ENCODE measurements around the gene CFAP210. TPM values are rescaled to one million over a fixed set of nuclear protein-coding genes. Genes with fewer than 3 reads are reported as not detected.

CFAP210 gene
- total and polyA plus RNA-seq, 10 of the 15 experiments (the other 5 are each of a cell fraction or from before 2014, with no cell fraction given): not detected

DNA sequence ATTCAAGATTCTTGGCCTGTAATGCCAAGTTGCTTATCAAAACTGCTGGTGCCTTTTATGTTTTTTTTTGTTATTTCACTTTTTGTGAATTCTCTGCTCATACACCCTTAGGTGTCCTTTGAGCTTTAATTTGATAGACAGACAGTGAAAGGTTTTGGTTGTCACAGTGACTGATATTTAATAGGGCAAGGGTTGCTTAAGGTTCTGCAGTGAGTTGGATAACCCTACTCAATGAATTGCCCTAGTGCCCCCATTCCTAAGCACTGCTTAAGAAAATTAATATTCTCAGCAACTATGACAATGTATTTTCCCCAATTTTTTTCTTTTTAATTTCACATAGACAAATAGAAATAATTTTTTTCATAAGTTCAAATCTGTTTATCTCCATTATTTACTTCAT lies 94.6 kb downstream of the CFAP210 start (continued):
- TF ChIP-seq TCF7 (IDR thresholded peaks at IDR 0.05; ENCODE audit: borderline replicate concordance) (no peak), ESRRA (IDR thresholded peaks at IDR 0.05; ENCODE audit: low read length) (no peak), NRF1 (conservative IDR thresholded peaks at IDR 0.05; ENCODE audit: low read depth, low read length) (no peak), ZNF207 (IDR thresholded peaks at IDR 0.05; ENCODE audit: borderline replicate concordance) (no peak), HDGF (IDR thresholded peaks at IDR 0.05) (no peak), CBX5 (IDR thresholded peaks at IDR 0.05; ENCODE audit: low read depth) (no peak), ZBED1 (IDR thresholded peaks at IDR 0.05; ENCODE audit: borderline replicate concordance) (no peak)

DNA sequence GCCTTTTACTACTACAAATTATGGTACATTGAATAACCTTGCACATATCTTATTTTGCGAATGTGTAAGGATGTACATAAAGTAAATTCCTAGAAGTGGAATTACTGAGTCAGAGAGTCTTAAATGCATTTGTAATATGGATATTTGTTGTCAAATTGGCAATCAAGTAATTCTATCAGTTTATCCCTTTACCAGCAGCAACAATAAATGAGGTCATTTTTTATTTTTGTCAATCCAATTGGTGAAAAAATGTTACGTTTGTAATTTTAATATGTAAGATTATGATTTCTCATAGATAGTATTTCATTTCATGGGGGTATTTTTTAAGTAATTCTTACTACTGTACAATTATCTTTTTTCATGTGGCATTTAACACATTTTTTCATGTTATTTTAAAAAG lies 95.2 kb downstream of the CFAP210 start:
- SMC1A ChIA-PET (ENCODE audit: uncharacterized antibody, unreplicated experiment): interaction anchor here (1.2 kb wide), 1 partner anchor 14 kb away, joined by 4 read pairs; no protein-coding TSS in a partner anchor
- CTCF ChIA-PET: no interaction called here
- no peak for DNase-seq (ENCODE audit: low read depth, low spot score)
- Histone ChIP-seq H2AFZ (ENCODE audit: control insufficient read depth, low read depth, low read length) (no peak overlapping the region), H3K4me3 (no peak overlapping the region), H3K4me1 (ENCODE audit: control insufficient read depth, insufficient read depth, low read length) (no peaks in the 10 kb centered on the region), H3K4me2 (ENCODE audit: control insufficient read depth, insufficient read depth) (no peak overlapping the region), H4K20me1 (ENCODE audit: control insufficient read depth, insufficient read depth) (no peaks in the 10 kb centered on the region), H3K27ac (ENCODE audit: control insufficient read depth, insufficient read depth) (no peak overlapping the region), H3K79me2 (ENCODE audit: control insufficient read depth, insufficient read depth, low read length) (peaks cover 68% of the 10 kb centered on the region), H3K9me3 (replicated peaks; ENCODE audit: control insufficient read depth, insufficient read depth, low read length) (no peaks in the 10 kb centered on the region; the same call in 2 of the 3 replicates), H3K27me3 (replicated peaks in 1 of 2; ENCODE audit: control insufficient read depth in 2 of 2, insufficient read depth in 2 of 2, low read length in 1 of 2) (no peaks in the 10 kb centered on the region), H3K9ac (ENCODE audit: control insufficient read depth, insufficient read depth, low read length) (no peak overlapping the region), H3K36me3 (ENCODE audit: control insufficient read depth in 2 of 2, insufficient read depth in 2 of 2, low read length in 1 of 2) (peaks cover 0 to 6% of the 10 kb centered on the region in 2 experiments; a peak in 1 of 4 replicates)
- POLR2A ChIA-PET: interaction anchor here (0.8 kb wide), 1 partner anchor 7 kb away, joined by 3 read pairs; no protein-coding TSS in a partner anchor
- WGBS (ENCODE audit: insufficient coverage, insufficient replicate concordance, low lambda C conversion rate, missing lambda C conversion rate): 98% methylated on average over 2 of the region's 2 CpGs
- no TSS peak for BruUV-seq (replicated peaks)
- no peak for ATAC-seq
- RAD21 ChIA-PET (ENCODE audit: unreplicated experiment): no interaction called here
- in situ Hi-C loops (cut with MboI): no loop called here
- intact Hi-C loops (cut with micrococcal nuclease; ENCODE audit: unreplicated experiment): no loop called here
- no peak for FAIRE-seq
- TF ChIP-seq SRF (IDR thresholded peaks at IDR 0.05; ENCODE audit: low read depth in 2 of 2, low read length in 2 of 2) (no peak), JUND (IDR thresholded peaks at IDR 0.05; ENCODE audit: low read depth, low read length) (no peak), EED (IDR thresholded peaks at IDR 0.05; ENCODE audit: low read depth) (no peak), CHD1 (IDR thresholded peaks at IDR 0.05; ENCODE audit: low read depth, low read length) (no peak), FOXM1 (IDR thresholded peaks at IDR 0.05; ENCODE audit: low read depth, low read length) (no peak), ZSCAN29 (IDR thresholded peaks at IDR 0.05) (no peak), RUNX3 (IDR thresholded peaks at IDR 0.05; ENCODE audit: low read length) (no peak), TBL1XR1 (IDR thresholded peaks at IDR 0.05; ENCODE audit: low read depth, low read length) (no peak), HDAC6 (IDR thresholded peaks at IDR 0.05; ENCODE audit: unreplicated experiment) (no peak), STAT3 (IDR thresholded peaks at IDR 0.05; ENCODE audit: low read depth, low read length) (no peak), CEBPB (IDR thresholded peaks at IDR 0.05; ENCODE audit: borderline replicate concordance in 1 of 2, low read depth in 2 of 2, low read length in 2 of 2) (no peak), STAT1 (conservative IDR thresholded peaks at IDR 0.05) (no peak), MEF2A (IDR thresholded peaks at IDR 0.05; ENCODE audit: insufficient read depth, low read depth, low read length) (no peak), BCL11A (IDR thresholded peaks at IDR 0.05; ENCODE audit: low read depth, low read length) (no peak), NFIC (IDR thresholded peaks at IDR 0.05; ENCODE audit: low read depth, low read length) (no peak), SREBF1 (IDR thresholded peaks at IDR 0.05; ENCODE audit: low read length) (no peak), ZNF24 (IDR thresholded peaks at IDR 0.05) (no peak)
- TF ChIP-seq, protein P1, sequence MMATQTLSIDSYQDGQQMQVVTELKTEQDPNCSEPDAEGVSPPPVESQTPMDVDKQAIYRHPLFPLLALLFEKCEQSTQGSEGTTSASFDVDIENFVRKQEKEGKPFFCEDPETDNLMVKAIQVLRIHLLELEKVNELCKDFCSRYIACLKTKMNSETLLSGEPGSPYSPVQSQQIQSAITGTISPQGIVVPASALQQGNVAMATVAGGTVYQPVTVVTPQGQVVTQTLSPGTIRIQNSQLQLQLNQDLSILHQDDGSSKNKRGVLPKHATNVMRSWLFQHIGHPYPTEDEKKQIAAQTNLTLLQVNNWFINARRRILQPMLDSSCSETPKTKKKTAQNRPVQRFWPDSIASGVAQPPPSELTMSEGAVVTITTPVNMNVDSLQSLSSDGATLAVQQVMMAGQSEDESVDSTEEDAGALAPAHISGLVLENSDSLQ (IDR thresholded peaks at IDR 0.05): no peak
- TF ChIP-seq, protein P2, sequence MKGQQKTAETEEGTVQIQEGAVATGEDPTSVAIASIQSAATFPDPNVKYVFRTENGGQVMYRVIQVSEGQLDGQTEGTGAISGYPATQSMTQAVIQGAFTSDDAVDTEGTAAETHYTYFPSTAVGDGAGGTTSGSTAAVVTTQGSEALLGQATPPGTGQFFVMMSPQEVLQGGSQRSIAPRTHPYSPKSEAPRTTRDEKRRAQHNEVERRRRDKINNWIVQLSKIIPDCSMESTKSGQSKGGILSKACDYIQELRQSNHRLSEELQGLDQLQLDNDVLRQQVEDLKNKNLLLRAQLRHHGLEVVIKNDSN (IDR thresholded peaks at IDR 0.05; ENCODE audit: borderline replicate concordance, extremely low read length, insufficient read depth, low read depth, low read length): no peak

Measured in GM12878 (cell line).